Tibial nerve (tissue), 3 donors: ENCODE measurements around the gene MDP1.

ENCODE experiments used
- POLR2A ChIP-seq, 2 donors: fragments of 450-650 bp; IDR thresholded peaks; one replicate each; pipeline ENCODE4 v1.6.1; 2017; ENCODE audit warnings: antibody characterized with exemption in 2 of 2, mild to moderate bottlenecking in 2 of 2, moderate library complexity in 2 of 2
- TF ChIP-seq, protein P1 (sequence below), 5 experiments: fragments of 200-600 bp in 3 of 5; fragments of 450-650 bp in 2 of 5; sonication (generic) in 3 of 5; IDR thresholded peaks; one replicate each; pipeline ENCODE4 v1.5.1; 2016 to 2019; ENCODE audit warnings: antibody characterized with exemption in 5 of 5, mild to moderate bottlenecking in 3 of 5, moderate library complexity in 2 of 5

DNA sequence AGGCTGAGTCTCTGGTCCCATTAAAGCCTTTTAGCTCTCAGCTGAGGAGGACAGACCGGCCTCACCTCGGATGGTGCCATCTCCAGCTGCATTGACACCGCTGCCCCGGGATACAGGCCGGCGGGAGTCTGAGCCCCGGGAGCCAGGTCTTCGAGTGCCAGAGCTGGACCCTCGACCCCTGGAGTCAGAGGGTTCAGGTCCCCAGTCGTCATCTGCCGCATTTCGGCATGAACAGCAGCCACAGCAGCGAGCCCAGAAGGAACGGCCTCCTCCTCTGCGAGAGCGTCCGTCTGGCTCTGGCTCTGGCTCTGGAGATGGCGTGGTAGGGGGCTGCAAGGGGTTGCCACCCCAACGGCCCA, 46.1 kb upstream of the MDP1 start:
- TF ChIP-seq, protein P1, sequence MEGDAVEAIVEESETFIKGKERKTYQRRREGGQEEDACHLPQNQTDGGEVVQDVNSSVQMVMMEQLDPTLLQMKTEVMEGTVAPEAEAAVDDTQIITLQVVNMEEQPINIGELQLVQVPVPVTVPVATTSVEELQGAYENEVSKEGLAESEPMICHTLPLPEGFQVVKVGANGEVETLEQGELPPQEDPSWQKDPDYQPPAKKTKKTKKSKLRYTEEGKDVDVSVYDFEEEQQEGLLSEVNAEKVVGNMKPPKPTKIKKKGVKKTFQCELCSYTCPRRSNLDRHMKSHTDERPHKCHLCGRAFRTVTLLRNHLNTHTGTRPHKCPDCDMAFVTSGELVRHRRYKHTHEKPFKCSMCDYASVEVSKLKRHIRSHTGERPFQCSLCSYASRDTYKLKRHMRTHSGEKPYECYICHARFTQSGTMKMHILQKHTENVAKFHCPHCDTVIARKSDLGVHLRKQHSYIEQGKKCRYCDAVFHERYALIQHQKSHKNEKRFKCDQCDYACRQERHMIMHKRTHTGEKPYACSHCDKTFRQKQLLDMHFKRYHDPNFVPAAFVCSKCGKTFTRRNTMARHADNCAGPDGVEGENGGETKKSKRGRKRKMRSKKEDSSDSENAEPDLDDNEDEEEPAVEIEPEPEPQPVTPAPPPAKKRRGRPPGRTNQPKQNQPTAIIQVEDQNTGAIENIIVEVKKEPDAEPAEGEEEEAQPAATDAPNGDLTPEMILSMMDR (IDR thresholded peaks at IDR 0.05), result no peak
- no peak for TF ChIP-seq POLR2A (IDR thresholded peaks at IDR 0.05)
